ENCODE results near the gene CLDN6. TPM values are rescaled to one million over a fixed set of nuclear protein-coding genes. Genes with fewer than 3 reads are reported as not detected.

The CLDN6 gene
- total RNA-seq, 2 experiments from 2014 or later = not detected

DNA sequence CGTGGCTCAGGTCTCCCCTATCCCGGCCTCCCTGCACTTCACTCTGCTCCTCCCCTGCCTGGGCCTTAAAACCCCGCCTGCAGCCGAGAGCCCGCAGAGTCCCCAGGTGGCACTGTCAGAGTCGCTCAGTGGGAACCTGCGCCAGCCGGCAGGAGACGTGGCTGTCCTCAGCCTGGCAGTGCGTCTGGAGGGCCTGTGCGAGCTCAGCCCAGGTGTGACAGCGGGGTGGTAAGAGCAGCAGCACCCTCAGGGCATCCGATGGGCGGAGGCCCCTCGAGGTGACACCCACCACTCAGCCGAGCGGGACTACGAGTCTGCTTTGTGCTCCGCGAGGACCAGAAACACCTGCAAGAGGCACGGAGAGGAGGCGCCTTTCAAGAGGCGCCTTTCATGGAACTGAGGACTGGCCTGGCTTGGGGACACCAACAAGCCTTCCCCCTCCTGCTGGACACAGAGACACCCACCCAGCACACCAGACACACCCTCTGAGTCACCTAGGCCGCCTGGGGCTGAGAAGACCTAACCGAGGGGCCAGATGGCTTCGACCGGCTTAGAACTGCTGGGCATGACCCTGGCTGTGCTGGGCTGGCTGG lies 5.1 kb downstream of the CLDN6 start, which contains the start of gene CLDN9:
Gene CLDN9, plus strand, starts transcription at position 96 of the 593 bp plus-strand sequence. Its CDS starts 440 bp downstream, at position 536.
- peaks cover 10% of the 10 kb centered on the region for H3K4me1 Mint-ChIP-seq
- DNase-seq (no peak), ATAC-seq (no peak)
- H3K4me3 Mint-ChIP-seq = no peak within 1 kb of the TSS
- H3K27me3 Mint-ChIP-seq = peaks cover 31% of the 10 kb centered on the region
- no peaks in the 10 kb centered on the region for H3K36me3 Mint-ChIP-seq
- CTCF ChIA-PET = interaction anchor here (19.2 kb wide), 1 partner anchor 14 kb away, joined by 370 read pairs; the partner anchor contains the start of genes HCFC1R1, THOC6 and TNFRSF12A
- H3K27ac Mint-ChIP-seq = no peak within 1 kb of the TSS
- no peaks in the 10 kb centered on the region for H3K9me3 Mint-ChIP-seq (ENCODE audit: low read depth)

DNA sequence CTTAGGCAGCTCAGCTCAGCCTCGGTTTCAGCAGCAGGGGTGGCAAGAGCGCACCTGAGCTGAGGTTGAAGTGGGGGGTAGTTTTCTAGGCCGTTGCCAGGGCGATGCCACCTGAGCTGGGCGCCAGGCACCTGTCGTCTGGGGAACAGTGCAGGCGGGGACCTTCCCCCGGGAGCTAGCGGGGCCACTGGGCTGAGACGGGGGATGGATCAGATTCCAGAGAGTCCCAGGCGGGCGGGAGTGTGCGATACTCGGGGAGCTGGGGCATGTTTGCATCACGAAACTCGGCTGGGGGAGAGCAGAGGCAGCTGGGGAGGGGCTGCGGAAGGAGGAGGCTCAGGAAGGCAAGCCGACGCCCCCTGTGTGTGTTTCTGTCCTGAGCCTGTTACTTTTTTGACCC lies 5.7 kb downstream of the CLDN6 start:
- Mint-ChIP-seq H3K4me3 (no peak overlapping the region), H3K4me1 (peaks cover 17% of the 10 kb centered on the region), H3K9me3 (ENCODE audit: low read depth) (no peaks in the 10 kb centered on the region), H3K27me3 (peaks cover 34% of the 10 kb centered on the region), H3K36me3 (no peaks in the 10 kb centered on the region), H3K27ac (no peak overlapping the region)
- CTCF ChIA-PET = interaction anchor here (1.3 to 19.2 kb wide), 2 partner anchors 8 to 15 kb away, joined by 5 to 370 read pairs; partner anchors contain the start of genes HCFC1R1, THOC6 and TNFRSF12A
- no peak for ATAC-seq
- no peak for DNase-seq

DNA sequence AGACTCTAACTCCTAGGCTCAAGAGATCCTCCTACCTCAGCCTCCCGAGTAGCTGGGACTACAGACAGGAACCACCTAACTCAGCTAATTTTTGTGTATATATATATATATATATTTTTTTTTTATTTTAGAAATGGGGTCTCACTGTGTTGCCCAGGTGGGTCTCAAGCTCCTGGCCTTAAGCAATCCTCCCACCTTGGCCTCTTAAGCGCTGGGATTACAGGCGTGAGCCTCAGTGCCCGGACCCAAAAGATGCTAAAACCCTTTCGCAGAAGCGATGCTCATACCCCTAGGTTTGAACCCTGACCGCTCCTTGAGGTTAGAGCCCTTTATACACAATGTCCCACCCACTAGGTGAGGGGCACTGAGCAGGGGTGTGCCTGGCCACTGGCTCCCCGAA lies 7.5 kb downstream of the CLDN6 start:
- H3K27ac Mint-ChIP-seq = no peak overlapping the region
- H3K27me3 Mint-ChIP-seq = peaks cover 44% of the 10 kb centered on the region
- ATAC-seq = no peak

DNA sequence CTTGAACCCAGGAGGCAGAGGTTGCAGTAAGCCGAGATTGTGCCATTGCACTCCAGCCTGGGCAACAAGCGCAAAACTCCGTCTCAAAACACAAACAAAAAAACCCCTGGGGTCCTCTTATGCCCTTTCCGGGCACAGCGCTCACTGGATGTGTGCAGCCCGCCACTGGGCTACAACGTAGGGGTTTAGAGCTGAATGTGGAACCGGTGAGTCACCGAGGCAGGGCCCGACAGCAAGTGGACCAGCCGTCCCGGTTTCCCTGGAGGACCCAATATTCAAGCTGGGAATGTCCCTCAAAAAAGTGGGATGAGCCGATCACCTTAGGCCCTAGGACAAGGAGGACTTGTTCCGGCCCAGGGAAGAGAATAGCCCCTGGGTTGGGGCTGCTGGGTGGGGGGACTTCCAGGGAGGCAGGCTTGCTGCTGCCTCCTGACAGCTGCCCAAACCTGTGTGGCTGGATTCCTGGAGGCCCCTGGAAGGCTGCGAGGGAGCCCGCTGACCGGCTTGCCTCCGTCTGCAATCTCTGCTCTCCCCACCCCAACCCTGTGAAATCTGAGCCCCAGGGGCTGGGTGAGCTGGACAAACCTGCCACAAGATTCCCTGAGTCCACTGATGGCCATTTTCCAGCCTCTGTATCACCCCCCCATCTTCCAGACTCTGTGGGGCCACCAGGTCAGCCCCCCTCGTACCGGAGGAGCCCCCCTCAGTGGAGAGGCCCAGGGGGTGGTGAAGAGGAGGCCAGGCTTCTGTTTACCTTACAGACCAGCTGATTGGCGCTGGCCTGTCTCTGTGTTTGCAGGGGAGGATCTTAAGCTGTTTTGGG lies 8.2 kb downstream of the CLDN6 start:
- CTCF ChIA-PET = interaction anchor here (1.2 to 19.2 kb wide), 2 partner anchors 13 to 17 kb away, joined by 3 to 370 read pairs; partner anchors contain the start of genes HCFC1R1, THOC6 and TNFRSF12A
- Mint-ChIP-seq H3K36me3 (no peaks in the 10 kb centered on the region), H3K4me1 (peaks cover 26% of the 10 kb centered on the region), H3K9me3 (ENCODE audit: low read depth) (no peaks in the 10 kb centered on the region), H3K27ac (no peak overlapping the region), H3K27me3 (peaks cover 45% of the 10 kb centered on the region), H3K4me3 (no peak overlapping the region)
- DNase-seq (no peak), ATAC-seq (no peak)

More for the DNA sequence above, 7.5 kb downstream of the CLDN6 start:
- DNase-seq = no peak
- peaks cover 23% of the 10 kb centered on the region for H3K4me1 Mint-ChIP-seq
- no peaks in the 10 kb centered on the region for H3K9me3 Mint-ChIP-seq (ENCODE audit: low read depth)
- H3K36me3 Mint-ChIP-seq = no peaks in the 10 kb centered on the region
- CTCF ChIA-PET = interaction anchor here (19.2 kb wide), 1 partner anchor 16 kb away, joined by 370 read pairs; the partner anchor contains the start of genes HCFC1R1, THOC6 and TNFRSF12A
- no peak overlapping the region for H3K4me3 Mint-ChIP-seq

DNA sequence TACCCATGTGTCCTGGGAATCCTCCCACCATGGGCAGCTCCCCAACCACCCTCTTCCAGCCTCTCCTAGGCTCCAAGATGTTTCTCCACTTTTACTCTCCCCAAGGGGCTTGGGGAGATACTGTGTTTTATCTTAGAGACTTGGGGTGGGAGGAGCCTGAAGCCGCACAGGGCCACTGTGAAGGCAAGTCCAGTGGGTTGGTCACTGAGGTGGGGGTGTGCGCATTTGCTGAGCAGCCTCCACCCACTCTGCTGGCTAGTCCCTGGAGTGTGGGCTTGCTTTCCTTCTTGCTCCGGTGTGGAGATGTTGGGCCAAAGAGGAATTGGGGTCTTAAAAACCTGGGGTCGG lies 9.3 kb downstream of the CLDN6 start:
- CTCF ChIA-PET = interaction anchor here (2.4 to 19.2 kb wide), 2 partner anchors 18 to 39 kb away, joined by 10 to 370 read pairs; partner anchors contain the start of genes HCFC1R1, THOC6 and TNFRSF12A
- ATAC-seq = no peak

DNA sequence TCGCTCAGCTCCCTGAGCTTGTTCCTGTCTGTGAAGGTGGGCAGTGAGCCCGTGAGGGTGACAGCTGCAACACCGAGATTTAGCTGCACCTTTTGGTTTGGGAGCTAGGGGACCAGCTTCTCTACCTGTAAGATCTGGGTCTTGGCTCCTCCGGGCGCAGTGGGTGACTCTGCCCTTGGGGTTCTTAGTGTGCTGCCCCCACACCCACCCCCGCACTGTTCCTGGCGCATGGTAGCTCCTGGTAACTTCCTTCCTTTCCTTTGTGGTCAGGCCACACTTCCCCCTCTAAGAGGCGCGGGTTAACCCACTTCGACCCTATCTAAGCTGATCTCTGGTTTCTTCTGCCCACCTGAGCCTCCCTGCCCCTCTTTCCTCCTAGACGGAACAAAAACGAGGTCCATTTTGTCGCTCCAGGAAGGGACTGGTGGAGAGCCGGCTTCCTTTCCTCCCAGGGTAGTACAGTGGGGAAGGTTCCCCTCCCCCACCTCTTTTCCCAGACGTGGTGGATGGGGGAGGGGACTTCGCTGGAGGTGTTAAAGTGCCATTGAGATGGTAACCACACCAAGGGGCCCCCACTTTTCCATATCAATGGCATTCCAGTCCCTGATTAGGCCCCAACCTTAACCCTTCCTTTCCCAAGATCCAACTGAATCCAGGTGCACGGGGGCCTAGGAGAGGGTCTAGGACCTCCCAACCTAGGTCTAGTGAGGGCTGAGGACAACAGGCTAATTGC lies 9.9 kb downstream of the CLDN6 start:
- H3K4me3 Mint-ChIP-seq = no peak overlapping the region
- peaks cover 31% of the 10 kb centered on the region for H3K4me1 Mint-ChIP-seq
- peak overlapping the region; percentile 7 for H3K27ac Mint-ChIP-seq
- CTCF ChIA-PET = interaction anchor here (2.4 to 19.2 kb wide), 3 partner anchors 19 to 121 kb away, joined by 10 to 370 read pairs (median 12); partner anchors contain the start of genes HCFC1R1, THOC6 and TNFRSF12A
- H3K27me3 Mint-ChIP-seq = peaks cover 41% of the 10 kb centered on the region
- no peaks in the 10 kb centered on the region for H3K9me3 Mint-ChIP-seq (ENCODE audit: low read depth)
- H3K36me3 Mint-ChIP-seq = no peaks in the 10 kb centered on the region
- no peak for DNase-seq
- no peak for ATAC-seq

More for the DNA sequence above, 9.3 kb downstream of the CLDN6 start:
- DNase-seq = no peak
- Mint-ChIP-seq H3K27me3 (peaks cover 41% of the 10 kb centered on the region), H3K9me3 (ENCODE audit: low read depth) (no peaks in the 10 kb centered on the region), H3K4me1 (peaks cover 30% of the 10 kb centered on the region), H3K27ac (no peak overlapping the region), H3K36me3 (no peaks in the 10 kb centered on the region), H3K4me3 (no peak overlapping the region)

DNA sequence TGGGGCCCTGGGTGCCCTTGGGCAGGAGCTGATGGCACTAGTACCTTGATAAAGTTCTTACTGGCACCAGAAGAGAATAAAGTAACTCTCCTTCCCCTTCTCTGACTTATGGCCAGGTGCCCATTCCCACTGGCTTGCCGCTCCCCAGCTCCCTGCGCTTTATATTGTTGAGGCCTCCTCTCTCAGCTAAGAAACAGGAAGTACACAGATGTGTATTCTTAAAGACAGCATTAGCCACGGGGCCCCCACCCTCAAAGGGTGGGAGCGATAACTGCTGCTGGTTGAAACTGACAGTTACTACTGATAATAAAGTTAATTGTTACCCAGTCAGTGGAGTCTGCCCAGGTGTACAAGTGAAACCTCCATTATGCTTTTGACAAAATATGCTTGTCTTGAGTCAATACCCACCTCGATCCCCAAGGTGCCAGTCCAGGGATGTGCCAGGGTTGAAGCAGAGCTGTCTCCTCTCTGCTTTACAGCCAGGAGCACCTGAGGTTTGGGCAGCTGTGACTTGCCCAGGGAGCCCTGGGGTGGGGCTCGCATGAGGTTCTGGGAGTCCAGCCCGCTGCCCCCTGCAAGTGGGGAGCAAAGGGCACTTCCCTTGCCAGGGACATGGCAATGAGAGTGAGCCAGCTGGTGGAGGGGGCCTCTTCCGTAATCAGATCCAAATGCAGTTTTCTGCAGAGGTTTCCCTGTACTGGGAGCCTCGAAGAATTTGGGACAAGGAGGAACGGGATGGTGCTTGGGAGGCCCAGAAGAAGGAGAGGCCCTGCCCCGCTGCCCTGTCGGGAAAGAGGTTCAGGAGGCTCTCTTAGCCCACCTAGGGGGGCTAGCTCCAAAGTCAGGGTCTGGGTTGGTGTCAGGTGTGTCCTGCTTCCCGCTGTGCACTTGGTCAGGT lies 10.7 kb downstream of the CLDN6 start:
- H3K27ac Mint-ChIP-seq = no peak overlapping the region
- H3K36me3 Mint-ChIP-seq = no peaks in the 10 kb centered on the region
- no peak for ATAC-seq
- peaks cover 36% of the 10 kb centered on the region for H3K27me3 Mint-ChIP-seq
- no peaks in the 10 kb centered on the region for H3K9me3 Mint-ChIP-seq (ENCODE audit: low read depth)
- peaks cover 33% of the 10 kb centered on the region for H3K4me1 Mint-ChIP-seq
- H3K4me3 Mint-ChIP-seq = no peak overlapping the region
- CTCF ChIA-PET = interaction anchor here (2.4 to 19.2 kb wide), 3 partner anchors 20 to 122 kb away, joined by 10 to 370 read pairs (median 12); partner anchors contain the start of genes HCFC1R1, THOC6 and TNFRSF12A
- no peak for DNase-seq

DNA sequence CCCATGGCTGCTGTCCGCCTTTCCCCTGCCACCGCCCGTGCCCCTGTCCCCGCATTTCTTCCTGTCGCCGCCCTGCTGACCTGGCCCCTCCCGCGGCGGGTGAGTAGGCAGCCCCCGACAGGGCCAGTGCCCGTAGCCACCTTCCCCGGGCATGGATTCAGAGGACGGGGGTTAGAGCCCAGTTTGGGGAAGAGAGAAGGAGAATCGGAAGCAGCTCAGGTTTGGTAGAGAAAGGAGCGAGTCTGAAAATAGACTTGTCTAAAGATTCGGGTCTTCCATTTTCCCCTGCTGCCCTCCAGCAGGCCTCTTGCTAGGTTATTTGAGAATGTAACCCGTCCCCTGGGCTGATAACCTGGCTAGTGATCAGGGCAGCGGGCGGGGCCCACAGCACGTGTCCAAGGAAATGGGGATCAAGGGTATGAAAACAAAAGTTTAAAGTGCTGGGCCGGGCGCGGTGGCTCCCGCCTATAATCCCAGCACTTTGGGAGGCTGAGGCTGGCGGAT lies 13.2 kb downstream of the CLDN6 start:
- DNase-seq (no peak), ATAC-seq (no peak)
- peaks cover 33% of the 10 kb centered on the region for H3K4me1 Mint-ChIP-seq
- H3K27ac Mint-ChIP-seq = no peak overlapping the region
- peaks cover 29% of the 10 kb centered on the region for H3K27me3 Mint-ChIP-seq
- H3K36me3 Mint-ChIP-seq = no peaks in the 10 kb centered on the region
- no peaks in the 10 kb centered on the region for H3K9me3 Mint-ChIP-seq (ENCODE audit: low read depth)
- peak overlapping the region; percentile 51 for H3K4me3 Mint-ChIP-seq
- CTCF ChIA-PET = interaction anchor here (1.4 to 19.2 kb wide), 6 partner anchors 10 to 125 kb away, joined by 3 to 370 read pairs (median 8); partner anchors contain the start of genes HCFC1R1, KREMEN2, THOC6 and TNFRSF12A

DNA sequence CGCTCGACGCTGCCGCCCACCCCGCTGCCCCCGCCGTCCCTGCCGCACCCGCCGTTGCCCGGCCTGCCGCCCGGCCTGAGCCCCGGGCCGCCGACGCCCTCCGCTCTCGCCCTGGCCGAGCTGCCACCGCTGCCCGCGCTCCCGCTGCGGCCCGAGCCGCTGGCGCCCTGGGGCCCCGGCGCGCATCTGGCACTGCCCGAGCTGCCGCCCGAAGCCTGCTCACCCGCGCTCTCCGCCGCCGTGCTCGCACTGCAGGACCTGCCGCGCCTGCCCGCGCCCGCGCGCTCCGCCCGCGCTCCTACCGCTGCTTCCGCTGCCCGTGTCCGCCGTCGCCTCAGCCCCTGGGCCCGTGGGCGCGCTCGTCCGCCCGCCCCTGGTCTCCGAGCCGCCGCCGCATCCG lies 13.7 kb downstream of the CLDN6 start:
- CTCF ChIA-PET = interaction anchor here (0.5 to 19.2 kb wide), 26 partner anchors 8 to 163 kb away, joined by 3 to 370 read pairs (median 4); partner anchors contain the start of genes HCFC1R1, IL32, KREMEN2 and PKMYT1
- Mint-ChIP-seq H3K27ac (no peak overlapping the region), H3K4me1 (peaks cover 33% of the 10 kb centered on the region), H3K4me3 (no peak overlapping the region), H3K9me3 (ENCODE audit: low read depth) (no peaks in the 10 kb centered on the region), H3K36me3 (no peaks in the 10 kb centered on the region), H3K27me3 (peaks cover 29% of the 10 kb centered on the region)
- no peak for DNase-seq
- peak; percentile 10 for ATAC-seq

DNA sequence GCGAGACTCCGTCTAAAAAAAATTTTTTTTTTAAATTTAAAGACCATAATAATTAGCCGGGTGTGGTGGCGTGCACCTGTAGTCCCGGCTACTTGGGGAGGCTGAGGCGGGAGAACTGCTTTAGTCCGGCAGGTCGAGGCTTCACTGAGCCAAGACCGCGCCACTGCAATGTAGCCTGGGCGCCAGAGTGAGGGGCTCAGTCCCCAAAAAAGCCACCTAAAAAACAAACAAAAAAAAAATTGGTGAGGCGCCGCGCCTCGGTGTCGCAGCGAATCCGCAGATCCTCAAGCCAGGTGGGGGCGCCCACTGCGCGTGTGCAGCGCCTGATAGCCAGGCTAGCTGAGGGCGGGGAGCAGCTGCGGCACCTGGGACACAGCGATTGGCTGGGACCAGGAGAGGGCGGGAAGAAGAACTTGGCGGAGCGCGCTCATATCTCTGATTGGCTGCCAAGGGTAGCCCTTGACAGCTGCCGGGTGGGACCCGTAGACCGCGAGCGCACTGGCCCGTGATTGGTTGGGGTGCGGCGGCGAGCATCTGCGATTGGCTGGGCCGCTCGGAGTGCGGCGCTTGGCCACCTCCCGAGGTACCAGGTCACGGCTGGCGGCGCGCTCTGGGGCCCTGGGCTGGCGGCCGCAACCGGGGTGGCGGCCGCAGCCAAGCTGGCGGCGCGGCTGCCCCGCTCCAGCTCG lies 14.3 kb downstream of the CLDN6 start:
- peaks cover 33% of the 10 kb centered on the region for H3K27me3 Mint-ChIP-seq
- no peaks in the 10 kb centered on the region for H3K9me3 Mint-ChIP-seq (ENCODE audit: low read depth)
- peak; percentile 99 for DNase-seq
- no peak overlapping the region for H3K27ac Mint-ChIP-seq
- ATAC-seq = peak; percentile 99
- CTCF ChIA-PET = interaction anchor here (0.5 to 19.2 kb wide), 27 partner anchors 8 to 164 kb away, joined by 3 to 370 read pairs (median 4); partner anchors contain the start of genes HCFC1R1, IL32, KREMEN2 and PKMYT1
- no peaks in the 10 kb centered on the region for H3K36me3 Mint-ChIP-seq
- peaks cover 31% of the 10 kb centered on the region for H3K4me1 Mint-ChIP-seq
- H3K4me3 Mint-ChIP-seq = peak overlapping the region; percentile 45

DNA sequence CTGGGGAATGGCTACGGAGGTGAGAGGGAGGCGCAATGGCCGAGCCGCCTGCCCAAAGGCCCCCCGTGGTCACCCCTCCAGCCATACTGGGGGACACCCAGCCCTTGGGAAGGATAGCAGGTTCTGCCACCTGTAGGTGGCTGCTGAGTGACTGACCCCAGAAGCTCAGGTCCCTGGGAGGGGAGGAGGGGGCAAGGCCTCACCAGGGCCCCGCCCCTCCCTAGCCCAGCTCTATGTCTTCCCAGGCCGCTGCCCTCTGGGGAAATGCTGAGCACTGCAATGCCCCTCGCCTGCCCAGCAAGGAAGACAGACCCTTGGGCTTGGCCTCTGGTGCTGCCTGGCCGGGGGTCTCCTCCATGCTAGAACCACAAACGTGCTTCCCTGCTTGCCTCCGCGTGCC lies 16.7 kb downstream of the CLDN6 start:
- Mint-ChIP-seq H3K27ac (no peak overlapping the region), H3K4me1 (peaks cover 9% of the 10 kb centered on the region)

More for the DNA sequence above, 16.7 kb downstream of the CLDN6 start:
- Mint-ChIP-seq H3K27me3 (peaks cover 20% of the 10 kb centered on the region), H3K9me3 (ENCODE audit: low read depth) (no peaks in the 10 kb centered on the region), H3K4me3 (no peak overlapping the region), H3K36me3 (no peaks in the 10 kb centered on the region)
- DNase-seq (no peak), ATAC-seq (no peak)
- CTCF ChIA-PET = interaction anchor here (1.4 to 19.2 kb wide), 2 partner anchors 26 to 57 kb away, joined by 5 to 370 read pairs; partner anchors contain the start of genes HCFC1R1, THOC6 and TNFRSF12A

Data from activated CD8-positive, alpha-beta memory T cell treated with anti-CD3 and anti-CD28 coated beads, Interleukin-2, amount 10 ng/mL, durations not matched to agents 7 days and 5 days (primary cell).